Heart right ventricle (tissue), 16 donors: ENCODE results near the gene ZNF593OS. TPM values are rescaled to one million over a fixed set of nuclear protein-coding genes. Genes with fewer than 3 reads are reported as not detected.

Experiments used
- ATAC-seq, 8 donors: fragments of 200-7000 bp; cut with Tn5 transposase; one replicate each; pipeline ENCODE4 v1.9.1; 2020; ENCODE audit warnings: mild to moderate bottlenecking in 8 of 8, moderate library complexity in 8 of 8, moderate number of reproducible peaks in 1 of 8
- DNase-seq, 2 donors: peaks; one replicate each; pipeline ENCODE4 v3.0.0-alpha.2; 2020
- H3K27ac ChIP-seq, 10 donors: fragments of 200-600 bp; sonication (generic) in 2 of 10; one replicate each; pipeline versions ENCODE4 v1.5.0 to v1.8.0; 2020 to 2022; ENCODE audit warnings: mild to moderate bottlenecking in 3 of 10
- H3K27me3 ChIP-seq, 7 donors: fragments of 200-600 bp; one replicate each; pipeline ENCODE4 v1.8.0; 2021 to 2022; ENCODE audit warnings: mild to moderate bottlenecking in 2 of 7
- H3K36me3 ChIP-seq, 9 donors: fragments of 200-600 bp; sonication (generic) in 1 of 9; one replicate each; pipeline versions ENCODE4 v1.5.0 to v1.8.0; 2020 to 2022; ENCODE audit warnings: mild to moderate bottlenecking in 2 of 9
- H3K4me1 ChIP-seq, 9 donors: fragments of 200-600 bp; sonication (generic) in 1 of 9; one replicate each; pipeline versions ENCODE4 v1.5.0 to v1.8.0; 2020 to 2022; ENCODE audit warnings: mild to moderate bottlenecking in 4 of 9
- H3K4me3 ChIP-seq, 10 donors: fragments of 200-600 bp; sonication (generic) in 2 of 10; one replicate each; pipeline versions ENCODE4 v1.5.0 to v1.8.0; 2020 to 2022; ENCODE audit warnings: mild to moderate bottlenecking in 7 of 10, moderate library complexity in 2 of 10
- H3K9me3 ChIP-seq, 11 donors: fragments of 200-600 bp in 10 of 11; sonication (generic) in 2 of 11; one replicate each; pipeline versions ENCODE4 v1.5.0 to v1.8.0; 2013 to 2022; ENCODE audit warnings: mild to moderate bottlenecking in 2 of 11, control low read depth in 1 of 11, moderate library complexity in 1 of 11
- WGBS, 2 donors: extraction: QIAGEN DNeasy Blood & Tissue Kit; methylation state at CpG; one replicate each; pipeline ENCODE4 v1.1.7; 2013; ENCODE audit warnings: inconsistent platforms in 1 of 2; 5-methylcytosine and 5-hydroxymethylcytosine counted together
- intact Hi-C, 10 donors: fragments of 100-400 bp; cut with DNase I; formaldehyde crosslinking; loops; one replicate each; pipeline versions ENCODE4 v1.11.1 to v1.14.2; 2022
- polyA plus RNA-seq, 2 donors: library from polyadenylated mRNA; stranded (reverse); fragments of 200-250 nt; gene quantifications; one replicate each; pipeline ENCODE4 v1.2.3, GENCODE V29; 2013
- total RNA-seq, 10 donors: library from RNA; stranded (reverse); fragmentation: NEBNext Ultra II Directional in 3 of 10; extraction: Animal tissue kit (Norgen Biotek cat#: 25700) in 3 of 10; gene quantifications; one replicate each; pipeline versions ENCODE4 v1.2.1 to v1.2.4, GENCODE V29; 2021 to 2023
- TF ChIP-seq, protein P1 (sequence below), 9 donors: fragments of 200-600 bp; sonication (generic) in 2 of 9; IDR thresholded peaks; one replicate each; pipeline versions ENCODE4 v1.5.0 to v1.8.0; 2021 to 2022; ENCODE audit warnings: antibody characterized with exemption in 9 of 9, mild to moderate bottlenecking in 5 of 9, moderate library complexity in 1 of 9
- donor health status: Arrhythmogenic right ventricular cardiomyopathy.
- donor health status: ischemic (EF 13 %, LVEDD 7.1; RV severe dilation, severe dysfunction).
- donor health status: healthy with polysubstance abuse.
- donor health status: DM: no; HTN: yes; CAD: no.
- donor health status: DM: no; HTN: no; CAD: no.
- donor health status: ischemic (EF 25% LVEDD 6.9; RV normal size, moderate dysfunction).
- donor health status: ischemic (EF 25% LVEDD 5.7; RV mildly dilated, moderate dysfunction).
- donor health status: healthy.
- donor health status: DM: yes; HTN: yes; CAD: no.
- donor health status: Ischemic cardiomyopathy.
- donor health status: ischemic (EF 35%, LVEDD 5.7; RV mildly dilated, moderate dysfunction).
- donor health status: nonischemic (EF 11% LVEDD 7.7; RV severe dilation, severe dysfunction).
- donor health status: DM: yes; HTN: yes; CAD: no.
- donor health status: PGD.
- donor health status: ischemic (EF 29% LVEDD 5.4; RV normal size, mild dysfunction).
- donor health status: nonischemic (EF 23%, LVEDD 6.1; RV moderate dilation, normal function).

ZNF593OS gene
- total and polyA plus RNA-seq, 12 donors = 0.46 TPM; not detected in 11

DNA sequence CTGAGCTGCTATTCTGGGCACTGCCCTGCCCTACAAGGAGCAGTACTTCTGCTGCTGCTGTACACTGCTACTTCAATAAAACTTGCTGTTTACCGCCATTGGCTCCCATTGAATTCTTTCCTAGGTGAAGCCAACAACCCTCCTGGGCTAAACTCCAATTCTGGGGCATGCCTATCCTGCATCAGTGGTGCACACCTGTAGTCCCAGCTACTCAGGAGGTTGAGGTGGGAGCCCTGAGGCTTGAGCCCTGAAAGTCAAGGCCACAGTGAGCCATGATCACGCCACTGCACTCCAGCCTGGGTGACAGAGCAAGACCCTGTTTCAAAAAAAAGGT, 38.8 kb downstream of the ZNF593OS start:
- Histone ChIP-seq H3K4me1 (peaks cover 0 to 5% (median 3%) of the 10 kb centered on the region in 9 donors), H3K27me3 (no peaks in the 10 kb centered on the region), H3K36me3 (no peaks in the 10 kb centered on the region), H3K27ac (no peak overlapping the region), H3K9me3 (peaks cover 0 to 10% (median 0%) of the 10 kb centered on the region in 11 donors), H3K4me3 (no peak overlapping the region)
- no peak for ATAC-seq
- no peak for DNase-seq
- intact Hi-C loops = no loop called here
- 89 to 95% methylated on average over 2 of the region's 2 CpGs for WGBS, 2 donors
- TF ChIP-seq, protein P1, sequence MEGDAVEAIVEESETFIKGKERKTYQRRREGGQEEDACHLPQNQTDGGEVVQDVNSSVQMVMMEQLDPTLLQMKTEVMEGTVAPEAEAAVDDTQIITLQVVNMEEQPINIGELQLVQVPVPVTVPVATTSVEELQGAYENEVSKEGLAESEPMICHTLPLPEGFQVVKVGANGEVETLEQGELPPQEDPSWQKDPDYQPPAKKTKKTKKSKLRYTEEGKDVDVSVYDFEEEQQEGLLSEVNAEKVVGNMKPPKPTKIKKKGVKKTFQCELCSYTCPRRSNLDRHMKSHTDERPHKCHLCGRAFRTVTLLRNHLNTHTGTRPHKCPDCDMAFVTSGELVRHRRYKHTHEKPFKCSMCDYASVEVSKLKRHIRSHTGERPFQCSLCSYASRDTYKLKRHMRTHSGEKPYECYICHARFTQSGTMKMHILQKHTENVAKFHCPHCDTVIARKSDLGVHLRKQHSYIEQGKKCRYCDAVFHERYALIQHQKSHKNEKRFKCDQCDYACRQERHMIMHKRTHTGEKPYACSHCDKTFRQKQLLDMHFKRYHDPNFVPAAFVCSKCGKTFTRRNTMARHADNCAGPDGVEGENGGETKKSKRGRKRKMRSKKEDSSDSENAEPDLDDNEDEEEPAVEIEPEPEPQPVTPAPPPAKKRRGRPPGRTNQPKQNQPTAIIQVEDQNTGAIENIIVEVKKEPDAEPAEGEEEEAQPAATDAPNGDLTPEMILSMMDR (IDR thresholded peaks at IDR 0.05) = no peak

DNA sequence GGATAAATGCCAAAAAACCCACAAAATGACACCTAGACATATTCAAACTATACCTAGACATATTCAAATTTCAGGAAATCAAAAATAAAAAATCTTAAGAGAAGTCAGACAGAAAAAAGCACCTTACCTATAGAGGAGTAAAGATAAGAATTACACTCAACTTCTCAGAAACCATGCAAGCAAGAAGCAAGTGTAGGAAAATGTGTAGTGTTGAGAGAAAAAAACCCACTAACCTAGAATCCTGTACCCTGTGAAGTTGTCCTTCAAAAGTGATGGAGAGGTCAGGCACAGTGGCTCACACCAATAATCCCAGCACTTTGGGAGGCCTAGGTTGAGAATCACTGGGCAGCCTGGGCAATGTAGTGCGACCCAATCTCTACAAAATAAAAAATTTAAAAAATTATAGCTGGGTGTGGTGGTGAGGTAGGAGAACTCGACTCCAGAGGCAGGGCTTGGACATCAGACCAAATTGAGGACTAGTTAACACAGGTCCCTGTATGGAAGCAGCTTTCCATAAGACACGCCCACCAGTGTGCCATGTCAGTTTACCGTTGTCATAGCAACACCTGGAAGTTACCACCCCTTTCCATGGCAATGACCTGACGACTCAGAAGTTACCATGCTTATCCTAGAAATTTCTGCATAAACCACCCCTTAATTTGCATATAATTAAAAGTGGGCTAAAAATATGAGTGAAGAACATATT, 39.4 kb downstream of the ZNF593OS start:
- 81 to 86% methylated on average over 5 of the region's 5 CpGs for WGBS, 2 donors

DNA sequence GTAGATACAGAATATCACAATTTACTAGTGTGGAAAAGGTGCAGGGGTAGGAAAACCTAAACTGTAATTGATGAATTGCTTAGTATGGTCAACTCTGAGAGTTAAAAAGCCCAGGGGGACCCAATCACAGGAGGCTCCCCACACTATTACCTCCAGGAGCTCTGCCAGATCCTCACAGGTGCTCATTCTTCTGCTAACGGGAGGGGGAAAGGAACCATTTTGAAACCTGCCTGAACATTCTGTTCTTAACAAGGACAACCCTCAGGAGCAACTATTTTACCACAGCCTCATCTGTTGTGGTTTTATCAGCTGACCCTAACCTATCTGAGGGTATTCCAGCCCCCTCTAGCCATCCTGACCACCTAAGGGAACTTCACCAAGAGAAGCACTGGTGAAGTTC, 40.9 kb downstream of the ZNF593OS start:
- Histone ChIP-seq H3K4me1 (peaks cover 0 to 27% (median 17%) of the 10 kb centered on the region in 9 donors), H3K4me3 (no peak overlapping the region), H3K36me3 (no peaks in the 10 kb centered on the region), H3K27ac (no peak overlapping the region), H3K27me3 (no peaks in the 10 kb centered on the region), H3K9me3 (peaks cover 0 to 10% (median 0%) of the 10 kb centered on the region in 11 donors)
- intact Hi-C loops = no loop called here
- no peak for DNase-seq
- ATAC-seq = no peak
- TF ChIP-seq, protein P1 (IDR thresholded peaks at IDR 0.05) = no peak
- 68 to 74% methylated on average over 1 of the region's 1 CpG for WGBS, 2 donors

More for the DNA sequence above, 39.4 kb downstream of the ZNF593OS start:
- H3K27me3 ChIP-seq = no peaks in the 10 kb centered on the region
- TF ChIP-seq, protein P1 (IDR thresholded peaks at IDR 0.05) = no peak
- H3K27ac ChIP-seq = no peak overlapping the region
- intact Hi-C loops = no loop called here
- DNase-seq (no peak), ATAC-seq (no peak)
- peaks cover 0 to 10% (median 0%) of the 10 kb centered on the region in 11 donors for H3K9me3 ChIP-seq
- H3K4me3 ChIP-seq = no peak overlapping the region
- no peaks in the 10 kb centered on the region for H3K36me3 ChIP-seq
- H3K4me1 ChIP-seq = peaks cover 0 to 11% (median 6%) of the 10 kb centered on the region in 9 donors

DNA sequence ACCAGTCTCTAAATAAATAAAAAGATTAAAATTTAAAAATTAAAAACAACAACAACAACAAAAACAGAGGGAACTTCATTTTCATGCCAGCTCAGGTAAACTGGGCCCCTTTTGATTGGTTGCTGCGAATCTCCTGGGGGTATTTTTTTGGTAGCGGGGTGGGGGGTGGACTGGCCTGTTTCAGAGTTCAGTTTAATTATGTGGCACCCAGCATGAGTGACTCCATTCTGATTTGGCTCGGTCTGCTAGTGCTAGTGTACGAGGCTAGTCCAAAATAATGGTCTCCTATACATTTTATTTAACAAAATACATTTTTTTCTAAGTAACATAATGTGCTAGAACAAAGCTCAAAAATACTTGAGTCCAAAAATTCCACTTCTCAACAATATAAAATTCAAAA, 41.9 kb downstream of the ZNF593OS start:
- H3K27ac ChIP-seq = no peak overlapping the region
- H3K4me3 ChIP-seq = no peak overlapping the region
- no peaks in the 10 kb centered on the region for H3K27me3 ChIP-seq
- peaks cover 0 to 36% (median 19%) of the 10 kb centered on the region in 9 donors for H3K4me1 ChIP-seq
- peaks cover 0 to 4% (median 0%) of the 10 kb centered on the region in 11 donors for H3K9me3 ChIP-seq
- DNase-seq = no peak
- intact Hi-C loops = no loop called here
- WGBS, 2 donors = 93 to 95% methylated on average over 4 of the region's 4 CpGs
- peaks cover 0 to under 1% (median 0%) of the 10 kb centered on the region in 9 donors for H3K36me3 ChIP-seq
- TF ChIP-seq, protein P1 (IDR thresholded peaks at IDR 0.05) = no peak
- ATAC-seq = no peak
